IPS-18c (cell line): ENCODE measurements around the gene ACTN1.
A peak's percentile ranks its signal among the peaks of the same experiment; 100 is the strongest.
"Not testable (repeated sequence)": the region's sequence is repeated elsewhere in the genome, so short reads cannot be mapped to it uniquely, and the experiment has no call there.

Experiments
- H3K4me3 ChIP-seq: 2 replicates; pipeline ENCODE4 v1.7.0; 2013; ENCODE audit warnings: low read depth, mild to moderate bottlenecking, low read length, moderate library complexity; ENCODE audit not compliant: insufficient read depth
- H3K9me3 ChIP-seq: one replicate; pipeline ENCODE4 v1.6.1; 2013; ENCODE audit warnings: mild to moderate bottlenecking, low read length, moderate library complexity; ENCODE audit not compliant: control insufficient read depth, insufficient read depth

ACTN1 gene

DNA sequence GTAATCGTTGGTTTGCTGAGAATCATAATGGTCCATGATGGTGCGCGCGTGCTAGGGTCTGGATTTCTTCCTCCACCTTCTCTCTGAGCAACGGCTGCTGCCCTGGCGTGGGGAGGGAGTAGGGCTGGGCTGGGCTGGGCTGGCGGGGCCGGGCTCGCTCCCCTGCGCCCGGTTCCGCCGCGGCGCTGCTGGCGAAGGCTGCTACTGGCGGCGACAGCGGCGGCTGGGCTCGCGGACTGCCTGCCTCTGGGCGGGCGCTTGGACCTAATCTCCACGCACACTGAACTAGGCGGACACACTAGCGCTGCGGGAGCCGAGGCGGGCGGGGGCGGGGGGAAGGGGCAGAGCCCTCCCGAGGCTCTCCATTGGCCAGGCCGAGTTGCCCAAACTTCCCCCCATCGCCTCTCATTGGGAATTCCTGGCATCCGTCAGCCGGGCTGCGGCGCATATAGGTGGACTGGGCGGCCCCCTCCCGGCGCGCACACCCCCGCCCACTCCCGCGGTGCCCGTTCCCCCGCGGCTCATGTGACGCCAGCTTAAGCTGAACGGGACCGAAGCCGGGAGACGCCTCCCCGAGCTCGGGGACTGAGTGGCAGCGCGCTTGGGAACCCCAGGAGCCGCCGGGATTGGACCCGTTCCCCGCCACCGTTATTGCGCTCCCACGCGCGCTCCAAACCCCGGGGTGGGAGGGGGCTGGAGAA lies at the start of gene ACTN1:
TSS of gene ACTN1 (minus strand) at position 282 of the 701 bp plus-strand sequence. CDS start at position 36, 246 bp downstream.
- no peaks in the 10 kb centered on the region for H3K9me3 ChIP-seq
- H3K4me3 ChIP-seq = peak within 1 kb of the TSS; percentile 99

DNA sequence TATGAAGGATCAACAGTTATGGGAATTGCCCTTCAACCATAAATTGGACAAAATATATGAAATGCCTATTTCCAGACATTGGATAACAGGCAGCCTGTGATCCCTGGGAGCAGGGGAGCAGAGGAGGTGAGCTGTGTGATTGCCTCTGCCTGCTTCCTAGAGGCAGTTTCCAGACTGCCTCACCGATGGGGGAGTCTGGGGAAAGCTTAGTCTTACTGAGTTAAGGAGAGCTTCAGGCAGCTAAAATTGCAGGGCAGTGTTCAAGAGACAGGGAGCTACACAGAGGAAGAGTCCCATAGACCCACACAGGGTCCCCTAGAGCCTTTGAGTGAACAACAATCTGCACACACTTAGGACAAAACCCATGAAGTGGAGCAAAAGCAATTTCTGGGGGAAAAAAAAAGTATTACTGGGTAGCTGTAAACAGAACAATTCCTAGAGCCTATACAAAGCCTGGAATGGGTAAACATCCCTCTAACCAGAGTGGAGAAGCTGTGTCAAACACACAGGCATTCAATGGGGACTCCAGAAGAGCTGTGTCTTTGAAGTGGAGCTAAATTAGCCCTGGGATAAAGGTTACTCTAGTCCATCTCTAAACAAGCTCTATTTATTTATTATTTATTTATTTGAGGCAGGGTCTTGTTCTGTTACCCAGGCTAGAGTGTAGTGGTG lies 48.3 kb upstream of the ACTN1 start:
- H3K4me3 ChIP-seq = no peak overlapping the region
- no peaks in the 10 kb centered on the region for H3K9me3 ChIP-seq

DNA sequence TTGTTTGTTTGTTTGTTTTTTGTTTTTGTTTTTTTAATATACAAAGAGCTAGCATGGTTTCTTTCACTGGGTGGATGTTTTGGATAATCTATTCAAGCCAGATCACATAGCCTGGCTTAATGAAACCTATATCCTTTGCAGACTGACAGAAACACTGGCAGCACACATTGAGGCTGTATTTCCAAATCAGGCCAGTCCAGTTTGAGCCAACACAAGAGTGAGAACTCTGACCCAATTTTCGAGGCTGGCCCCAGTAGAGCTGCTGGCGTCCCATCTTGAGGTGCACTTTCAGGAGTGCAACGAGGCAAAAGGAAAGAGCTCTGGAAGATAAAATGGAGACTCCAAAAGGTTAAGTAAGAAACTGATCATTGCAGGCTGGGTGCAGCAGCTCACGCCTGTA lies 43.9 kb upstream of the ACTN1 start:
- Histone ChIP-seq H3K4me3 (no peak overlapping the region), H3K9me3 (no peaks in the 10 kb centered on the region)

DNA sequence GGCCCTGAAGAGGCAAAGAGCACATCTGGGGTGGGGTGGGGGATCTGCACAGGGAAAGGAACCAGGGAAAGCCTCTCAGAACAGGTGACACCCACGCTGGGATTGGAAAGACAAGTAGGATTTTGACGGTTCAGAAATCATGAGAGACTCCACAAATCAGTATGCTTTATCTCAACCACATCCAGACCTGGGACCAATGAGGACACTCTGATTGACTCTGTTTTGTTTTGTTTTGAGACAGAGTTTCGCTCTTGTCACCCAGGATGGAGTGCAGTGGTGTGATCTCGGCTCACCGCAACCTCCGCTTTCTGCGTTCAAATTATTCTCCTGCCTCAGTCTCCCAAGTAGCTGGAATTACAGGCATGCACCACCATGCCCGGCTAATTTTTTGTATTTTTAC lies 43.0 kb upstream of the ACTN1 start:
- not testable (repeated sequence) for H3K9me3 ChIP-seq, H3K4me3 ChIP-seq

DNA sequence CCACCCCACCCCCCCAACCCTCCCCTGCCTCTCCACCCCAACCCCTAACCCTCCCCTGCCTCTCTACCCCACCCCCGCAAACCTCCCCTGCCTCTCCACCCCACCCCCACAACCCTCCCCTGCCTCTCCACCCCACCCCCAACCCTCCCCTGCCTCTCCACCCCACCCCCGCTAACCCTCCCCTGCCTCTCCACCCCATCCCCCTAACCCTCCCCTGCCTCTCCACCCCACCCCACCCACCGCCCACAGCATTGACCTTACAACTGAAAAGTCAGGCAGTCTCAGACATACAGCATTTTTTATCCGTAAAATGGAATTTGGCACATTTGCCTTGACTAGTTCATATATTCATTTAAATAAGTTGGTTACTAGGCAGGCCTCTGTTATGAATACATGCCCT lies 38.6 kb upstream of the ACTN1 start:
- Histone ChIP-seq H3K9me3 (no peaks in the 10 kb centered on the region), H3K4me3 (no peak overlapping the region)

DNA sequence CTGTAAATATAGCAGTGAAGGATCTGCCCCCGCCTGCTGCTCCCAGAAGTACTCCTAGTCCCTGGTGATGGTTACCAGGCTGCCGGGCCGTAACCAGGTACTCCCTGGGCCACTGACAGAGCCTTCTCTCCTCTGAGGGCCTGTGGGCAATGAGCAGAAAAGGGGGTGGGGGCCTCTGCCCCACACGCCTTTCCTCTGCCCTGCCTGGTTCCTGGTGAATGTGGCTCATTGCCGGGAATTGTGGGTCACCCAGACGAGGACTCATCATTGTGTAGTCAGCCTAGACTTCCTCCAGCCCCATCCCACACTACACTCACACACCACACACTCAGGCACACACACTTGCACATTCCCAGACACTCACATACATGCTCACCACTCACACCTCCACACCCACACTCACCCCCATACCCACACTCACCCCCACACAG lies 35.7 kb upstream of the ACTN1 start:
- no peaks in the 10 kb centered on the region for H3K9me3 ChIP-seq
- no peak overlapping the region for H3K4me3 ChIP-seq

DNA sequence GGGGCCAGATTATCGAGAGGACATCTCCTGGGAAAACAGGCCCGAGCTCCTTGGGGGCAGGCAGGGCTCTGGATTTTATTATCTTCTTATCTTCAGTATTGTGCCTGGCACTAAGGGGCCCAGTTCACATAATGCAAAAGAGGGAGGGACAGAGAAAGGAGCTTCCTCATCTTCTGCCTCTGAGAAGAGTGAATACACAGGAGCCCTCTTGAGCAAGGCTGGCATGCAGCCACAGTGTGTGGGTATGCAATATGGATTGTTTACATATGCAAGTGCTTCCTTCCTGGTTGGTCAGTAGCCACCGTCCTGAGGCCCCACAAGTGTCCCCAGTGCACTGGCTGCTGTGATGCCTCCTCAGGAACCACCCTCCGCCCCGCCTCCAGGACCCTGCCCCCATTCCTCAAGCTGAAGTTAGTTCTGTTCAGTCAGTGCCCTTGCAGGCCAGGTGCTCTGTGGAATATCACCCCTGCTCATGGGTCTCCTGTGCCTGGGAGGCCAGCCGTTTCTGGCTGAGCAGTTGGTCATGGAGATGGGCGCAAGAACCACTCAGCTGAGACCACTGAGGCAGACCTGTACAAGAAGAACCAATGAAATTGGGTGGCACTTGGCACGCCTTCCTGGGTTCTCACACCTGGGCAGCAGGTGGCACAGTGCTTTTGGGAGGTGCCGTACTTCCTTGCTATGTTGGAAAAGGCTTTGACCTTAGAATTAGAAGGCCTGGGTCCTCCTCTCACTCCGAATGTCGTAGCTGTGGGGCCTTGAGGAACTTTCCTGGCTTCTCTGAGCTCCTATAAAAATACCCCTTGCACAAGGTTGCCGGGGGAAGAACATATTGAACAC lies 35.1 kb upstream of the ACTN1 start:
- no peaks in the 10 kb centered on the region for H3K9me3 ChIP-seq
- H3K4me3 ChIP-seq = no peak overlapping the region

DNA sequence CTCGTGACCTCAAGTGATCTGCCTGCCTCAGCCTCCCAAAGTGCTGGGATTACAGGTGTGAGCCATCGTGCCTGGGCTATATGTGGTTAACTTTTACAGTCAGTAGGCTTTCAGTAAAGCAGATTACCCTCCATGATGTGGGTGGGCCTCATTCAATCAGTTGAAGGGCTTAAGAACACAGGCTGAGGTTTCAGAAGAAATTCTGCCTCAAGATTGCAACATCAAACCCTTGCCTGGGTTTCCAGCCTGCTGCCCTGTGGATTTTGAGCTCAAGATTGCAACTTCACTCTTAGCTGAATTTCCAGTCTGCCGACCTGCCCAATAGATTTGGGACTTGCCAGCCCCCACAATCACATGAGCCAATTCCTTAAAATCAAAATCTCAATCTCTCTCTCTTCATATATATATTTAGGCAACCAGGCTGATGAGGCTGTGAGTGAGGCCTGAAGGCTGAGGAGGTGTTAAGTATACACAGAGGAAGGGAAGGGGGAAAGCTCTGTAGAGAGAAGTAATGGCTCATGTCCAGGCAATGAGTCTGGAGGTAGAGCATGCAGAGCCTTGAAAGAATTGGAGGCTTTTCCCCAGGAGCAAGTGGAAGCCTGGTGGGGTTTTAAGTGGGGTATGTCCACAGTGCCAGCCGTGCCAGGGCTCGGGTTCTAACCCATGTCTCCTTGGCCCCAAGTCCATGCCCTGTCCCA lies 33.3 kb upstream of the ACTN1 start:
- no peak overlapping the region for H3K4me3 ChIP-seq
- H3K9me3 ChIP-seq = no peaks in the 10 kb centered on the region

DNA sequence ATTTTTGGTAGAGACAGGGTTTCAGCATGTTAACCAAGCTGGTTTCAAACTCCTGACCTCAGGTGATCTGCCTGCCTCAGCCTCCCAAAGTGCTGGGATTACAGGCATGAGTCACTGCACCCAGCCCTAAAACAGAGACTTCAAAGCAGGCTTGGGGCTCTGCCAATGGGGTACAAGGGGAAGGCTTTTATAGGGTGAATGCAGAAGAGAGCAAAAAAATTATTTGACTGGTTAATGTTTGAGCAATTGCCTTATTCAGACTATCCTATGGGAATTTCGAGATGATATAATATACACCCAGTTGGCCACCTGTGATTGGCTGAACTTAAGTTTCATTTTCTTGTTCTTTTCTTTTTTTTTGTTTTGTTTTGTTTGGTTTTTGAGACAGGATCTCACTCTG lies 31.5 kb upstream of the ACTN1 start:
- no peaks in the 10 kb centered on the region for H3K9me3 ChIP-seq

DNA sequence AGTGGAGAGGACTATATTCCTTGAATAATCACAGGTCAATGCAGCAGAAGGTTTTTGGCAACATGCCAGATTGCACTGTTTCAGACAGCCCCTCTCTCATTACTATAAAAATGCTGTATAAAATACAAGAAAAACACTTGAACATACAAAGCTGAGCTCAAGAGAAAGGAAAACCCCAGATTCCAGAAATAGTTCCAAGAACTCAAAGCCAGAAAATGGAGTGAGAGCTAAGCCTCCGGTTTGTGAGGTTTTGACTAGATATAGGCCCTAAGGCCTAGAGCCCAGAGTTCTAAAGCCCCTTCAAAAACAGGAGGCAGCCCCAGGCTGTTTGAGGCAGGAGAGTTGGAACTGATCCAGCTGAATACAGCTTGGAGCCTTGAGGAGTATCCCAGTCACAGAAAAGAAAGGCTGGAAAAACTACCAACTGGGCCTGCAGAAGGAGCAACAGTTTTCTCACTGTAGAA lies 29.4 kb upstream of the ACTN1 start:
- Histone ChIP-seq H3K4me3 (no peak overlapping the region), H3K9me3 (no peaks in the 10 kb centered on the region)

More for the DNA sequence above, 31.5 kb upstream of the ACTN1 start:
- H3K4me3 ChIP-seq = no peak overlapping the region

DNA sequence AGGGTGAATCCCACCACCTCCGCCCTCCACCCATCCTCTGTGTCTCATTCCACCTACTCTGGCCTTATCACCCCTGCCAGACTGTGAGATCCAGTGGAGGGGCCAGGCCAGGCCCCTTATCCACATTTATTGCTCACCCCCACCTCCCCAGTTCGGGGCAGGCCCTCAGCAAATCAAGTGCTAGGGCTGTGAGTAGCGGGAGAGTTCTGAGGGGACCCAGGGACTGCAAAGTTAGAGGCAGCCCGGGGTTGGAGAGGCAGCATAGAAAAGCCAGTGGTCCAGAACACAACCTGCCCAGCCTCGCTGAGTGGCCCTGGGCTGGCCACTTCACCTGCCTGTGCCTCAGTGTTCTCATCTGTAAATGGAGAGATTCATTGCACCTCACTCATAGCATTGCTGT lies 27.2 kb upstream of the ACTN1 start:
- H3K9me3 ChIP-seq = no peaks in the 10 kb centered on the region

DNA sequence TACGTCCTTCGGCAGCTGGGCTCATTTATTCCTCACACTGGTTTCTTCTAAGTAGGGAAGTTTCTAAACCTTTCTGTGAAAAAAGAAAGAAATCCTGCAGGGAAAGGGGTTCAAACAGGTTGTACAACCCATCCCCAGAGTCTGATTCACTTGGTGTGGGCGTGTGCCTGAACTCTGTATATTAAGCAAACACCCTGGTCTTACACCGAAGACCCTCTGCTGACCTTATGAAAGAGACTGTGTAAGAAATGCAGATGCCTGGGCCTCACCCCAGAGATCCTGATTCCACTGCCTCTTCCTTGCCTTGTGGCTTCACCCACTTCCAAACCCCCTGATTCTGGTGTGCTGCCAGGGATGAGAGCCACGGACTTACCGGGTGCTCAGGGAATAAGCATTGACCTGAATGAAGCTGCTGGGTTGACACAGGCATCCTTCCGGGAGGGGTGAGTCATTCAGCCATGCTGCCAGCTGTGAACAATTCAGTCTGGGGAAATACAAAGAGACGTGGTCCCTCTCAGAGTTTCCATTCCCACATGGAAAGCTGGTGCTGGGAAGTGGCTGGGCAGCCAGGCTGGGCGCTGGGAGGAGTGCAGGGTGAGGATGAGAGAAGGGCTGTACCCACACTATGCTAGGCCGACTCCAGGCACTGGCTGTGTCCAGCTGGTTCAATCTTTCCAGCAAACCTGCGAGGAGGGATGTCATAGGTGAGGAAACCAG lies 26.5 kb upstream of the ACTN1 start:
- Histone ChIP-seq H3K4me3 (no peak overlapping the region; the same call in 1 of the 2 replicates), H3K9me3 (no peaks in the 10 kb centered on the region)

More for the DNA sequence above, 27.2 kb upstream of the ACTN1 start:
- no peak overlapping the region for H3K4me3 ChIP-seq

DNA sequence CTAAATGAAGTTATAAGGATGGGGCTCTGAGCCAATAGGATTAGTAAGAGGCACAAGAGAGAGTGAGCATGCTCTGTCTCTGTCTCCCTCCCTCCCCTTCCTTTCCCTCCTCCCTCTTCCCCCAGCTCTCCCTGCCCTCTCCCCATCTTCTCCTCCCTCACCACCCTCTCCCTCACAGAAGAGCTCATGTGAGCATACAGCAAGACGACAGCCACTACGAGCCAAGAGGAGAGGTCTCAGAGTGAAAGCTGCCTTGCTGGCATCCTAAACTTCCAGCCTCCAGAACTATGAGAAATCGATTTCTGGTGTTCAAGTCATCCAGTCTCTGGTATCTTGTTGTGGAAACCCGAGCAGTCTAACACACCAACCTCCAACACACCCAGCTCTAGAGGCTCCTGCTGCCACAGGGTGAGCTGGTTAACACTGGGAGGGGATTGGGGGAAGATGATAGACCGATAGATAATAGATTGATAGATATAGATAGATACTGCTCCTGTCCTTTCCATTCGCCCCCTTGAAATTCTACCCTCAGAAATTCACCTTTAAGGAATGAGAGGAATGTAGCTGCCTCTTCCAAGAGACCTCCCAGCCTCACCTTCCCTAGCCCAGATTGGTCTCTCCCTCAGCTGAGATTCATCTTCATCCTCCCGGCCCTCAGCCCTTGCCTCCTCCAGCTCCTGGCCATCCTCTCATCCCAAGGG lies 25.8 kb upstream of the ACTN1 start:
- Histone ChIP-seq H3K4me3 (no peak overlapping the region; the same call in 1 of the 2 replicates), H3K9me3 (no peaks in the 10 kb centered on the region)

DNA sequence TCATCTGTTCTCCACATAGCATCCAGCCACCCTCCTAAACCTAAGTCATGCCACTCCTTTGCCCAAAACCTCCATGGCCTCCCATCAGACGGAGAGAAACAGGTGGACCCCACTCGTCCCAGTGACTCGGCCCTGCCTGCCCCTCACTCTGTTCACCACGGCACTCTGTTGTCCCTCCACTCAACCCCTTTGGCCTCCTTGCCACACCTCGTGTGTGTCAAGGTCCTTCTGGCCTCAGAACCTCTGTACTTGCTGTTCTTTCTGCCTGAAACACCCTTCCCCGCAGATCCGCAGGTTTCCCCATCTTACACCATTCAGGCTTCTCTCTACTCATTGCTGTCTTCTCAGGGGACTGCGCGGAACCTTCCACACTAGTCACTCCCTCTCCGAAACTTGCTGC lies 24.5 kb upstream of the ACTN1 start:
- Histone ChIP-seq H3K9me3 (no peaks in the 10 kb centered on the region), H3K4me3 (no peak overlapping the region)

DNA sequence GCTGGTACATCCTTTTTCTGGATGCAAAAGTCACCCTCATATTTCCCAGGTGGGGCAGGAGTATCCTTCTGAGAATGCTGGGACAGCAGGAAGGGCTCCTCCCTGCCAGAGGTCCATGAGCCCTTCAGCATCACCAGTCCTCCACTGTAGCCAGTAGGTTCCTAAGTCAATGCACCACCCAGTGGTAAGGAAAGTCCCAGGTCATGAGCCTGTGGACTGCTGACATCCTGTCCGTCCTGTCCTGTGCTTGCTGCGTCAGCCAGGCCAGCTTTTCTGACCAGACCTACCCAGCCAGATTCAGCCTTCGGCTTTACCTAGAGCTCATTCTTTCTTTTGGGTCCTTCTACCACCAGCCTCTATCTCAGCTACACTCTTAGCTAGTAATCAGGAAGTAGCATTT lies 23.0 kb upstream of the ACTN1 start:
- no peak overlapping the region for H3K4me3 ChIP-seq
- H3K9me3 ChIP-seq = no peaks in the 10 kb centered on the region

DNA sequence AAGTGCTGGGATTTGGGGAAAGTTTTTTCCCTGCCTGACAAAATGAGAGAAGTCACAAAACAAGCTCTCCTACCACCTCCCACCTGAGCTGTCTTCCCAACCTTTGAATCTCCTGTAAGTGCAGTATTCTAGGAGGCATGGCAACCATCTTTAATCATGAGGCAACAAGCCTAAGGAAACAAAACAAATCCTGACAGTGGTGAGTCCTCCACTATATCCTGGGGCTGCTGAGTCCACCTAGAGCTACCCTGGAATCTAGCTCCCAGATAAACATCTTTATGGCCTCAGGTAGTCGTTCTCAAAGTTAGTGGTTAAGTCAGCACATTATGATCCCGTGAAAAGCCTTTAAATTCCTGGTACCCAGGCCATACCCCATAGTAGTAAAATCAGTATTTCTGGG lies 22.3 kb upstream of the ACTN1 start:
- H3K9me3 ChIP-seq = no peaks in the 10 kb centered on the region
- H3K4me3 ChIP-seq = no peak overlapping the region
